HL-60 (cell line): ENCODE data around the gene ANKRD44.

Experiments used
- DNase-seq, 2 experiments: peaks; one replicate each; pipeline ENCODE4 v3.0.0-alpha.2; 2010 to 2020; ENCODE audit warnings: low read depth in 1 of 2, low spot score in 1 of 2
- H3K27ac ChIP-seq: fragments of 250-450 bp; sonication (Bioruptor Pico); replicated peaks from 2 replicates; pipeline ENCODE4 v1.5.1; 2020; ENCODE audit warnings: mild to moderate bottlenecking, moderate library complexity
- H3K27me3 ChIP-seq: fragments of 250-450 bp; sonication (Bioruptor Pico); 2 replicates; pipeline ENCODE4 v1.5.1; 2021; ENCODE audit warnings: mild to moderate bottlenecking, moderate library complexity; ENCODE audit not compliant: insufficient read depth, poor library complexity, severe bottlenecking
- H3K4me3 ChIP-seq: replicated peaks from 2 replicates; pipeline ENCODE4 v1.5.1; 2011; ENCODE audit warnings: mild to moderate bottlenecking, control low read depth, low read length; ENCODE audit not compliant: insufficient read depth
- GABPA ChIP-seq: IDR thresholded peaks from 2 replicates; pipeline ENCODE4 v1.6.1; 2012; ENCODE audit warnings: low read depth
- POLR2AphosphoS5 ChIP-seq: IDR thresholded peaks from 2 replicates; pipeline ENCODE4 v1.6.1; 2012; ENCODE audit warnings: low read depth
- SPI1 ChIP-seq: IDR thresholded peaks from 2 replicates; pipeline ENCODE4 v1.6.1; 2012; ENCODE audit warnings: low read depth, mild to moderate bottlenecking, borderline replicate concordance
- TF ChIP-seq, protein P1 (sequence below): IDR thresholded peaks from one replicate; pipeline ENCODE4 v1.5.1; 2011; ENCODE audit warnings: low read length, control low read depth, inconsistent platforms; ENCODE audit not compliant: insufficient read depth
- TF ChIP-seq, protein P2 (sequence below): IDR thresholded peaks from 2 replicates; pipeline ENCODE4 v1.6.1; 2012; ENCODE audit warnings: low read depth; ENCODE audit not compliant: insufficient replicate concordance

The ANKRD44 gene

DNA sequence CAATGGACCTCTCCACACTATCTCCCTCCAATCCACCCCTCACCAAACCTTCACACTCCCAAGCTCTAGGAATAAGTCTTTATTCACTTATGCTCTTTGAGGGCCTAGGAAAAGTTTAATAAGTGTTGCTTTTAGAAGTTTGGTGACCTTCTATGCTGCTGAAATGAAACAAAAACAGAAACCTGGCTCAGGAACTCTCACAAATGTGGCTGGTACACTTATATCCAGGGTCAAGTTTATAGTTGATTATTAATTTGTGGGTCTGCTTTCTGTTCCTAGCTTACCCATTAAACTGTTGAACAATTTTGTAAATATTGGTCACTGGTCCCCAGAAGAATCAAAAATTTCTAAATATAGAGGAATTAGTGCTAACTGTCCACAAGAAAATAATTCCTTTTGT is 14.2 kb upstream of the ANKRD44 start:
- DNase-seq = no peak
- Histone ChIP-seq H3K27me3 (no peaks in the 10 kb centered on the region), H3K4me3 (no peak overlapping the region), H3K27ac (no peak overlapping the region)
- TF ChIP-seq SPI1 = no peak
- no peak for TF ChIP-seq GABPA
- TF ChIP-seq POLR2AphosphoS5 = no peak
- TF ChIP-seq, protein P1, sequence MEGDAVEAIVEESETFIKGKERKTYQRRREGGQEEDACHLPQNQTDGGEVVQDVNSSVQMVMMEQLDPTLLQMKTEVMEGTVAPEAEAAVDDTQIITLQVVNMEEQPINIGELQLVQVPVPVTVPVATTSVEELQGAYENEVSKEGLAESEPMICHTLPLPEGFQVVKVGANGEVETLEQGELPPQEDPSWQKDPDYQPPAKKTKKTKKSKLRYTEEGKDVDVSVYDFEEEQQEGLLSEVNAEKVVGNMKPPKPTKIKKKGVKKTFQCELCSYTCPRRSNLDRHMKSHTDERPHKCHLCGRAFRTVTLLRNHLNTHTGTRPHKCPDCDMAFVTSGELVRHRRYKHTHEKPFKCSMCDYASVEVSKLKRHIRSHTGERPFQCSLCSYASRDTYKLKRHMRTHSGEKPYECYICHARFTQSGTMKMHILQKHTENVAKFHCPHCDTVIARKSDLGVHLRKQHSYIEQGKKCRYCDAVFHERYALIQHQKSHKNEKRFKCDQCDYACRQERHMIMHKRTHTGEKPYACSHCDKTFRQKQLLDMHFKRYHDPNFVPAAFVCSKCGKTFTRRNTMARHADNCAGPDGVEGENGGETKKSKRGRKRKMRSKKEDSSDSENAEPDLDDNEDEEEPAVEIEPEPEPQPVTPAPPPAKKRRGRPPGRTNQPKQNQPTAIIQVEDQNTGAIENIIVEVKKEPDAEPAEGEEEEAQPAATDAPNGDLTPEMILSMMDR = no peak
- TF ChIP-seq, protein P2, sequence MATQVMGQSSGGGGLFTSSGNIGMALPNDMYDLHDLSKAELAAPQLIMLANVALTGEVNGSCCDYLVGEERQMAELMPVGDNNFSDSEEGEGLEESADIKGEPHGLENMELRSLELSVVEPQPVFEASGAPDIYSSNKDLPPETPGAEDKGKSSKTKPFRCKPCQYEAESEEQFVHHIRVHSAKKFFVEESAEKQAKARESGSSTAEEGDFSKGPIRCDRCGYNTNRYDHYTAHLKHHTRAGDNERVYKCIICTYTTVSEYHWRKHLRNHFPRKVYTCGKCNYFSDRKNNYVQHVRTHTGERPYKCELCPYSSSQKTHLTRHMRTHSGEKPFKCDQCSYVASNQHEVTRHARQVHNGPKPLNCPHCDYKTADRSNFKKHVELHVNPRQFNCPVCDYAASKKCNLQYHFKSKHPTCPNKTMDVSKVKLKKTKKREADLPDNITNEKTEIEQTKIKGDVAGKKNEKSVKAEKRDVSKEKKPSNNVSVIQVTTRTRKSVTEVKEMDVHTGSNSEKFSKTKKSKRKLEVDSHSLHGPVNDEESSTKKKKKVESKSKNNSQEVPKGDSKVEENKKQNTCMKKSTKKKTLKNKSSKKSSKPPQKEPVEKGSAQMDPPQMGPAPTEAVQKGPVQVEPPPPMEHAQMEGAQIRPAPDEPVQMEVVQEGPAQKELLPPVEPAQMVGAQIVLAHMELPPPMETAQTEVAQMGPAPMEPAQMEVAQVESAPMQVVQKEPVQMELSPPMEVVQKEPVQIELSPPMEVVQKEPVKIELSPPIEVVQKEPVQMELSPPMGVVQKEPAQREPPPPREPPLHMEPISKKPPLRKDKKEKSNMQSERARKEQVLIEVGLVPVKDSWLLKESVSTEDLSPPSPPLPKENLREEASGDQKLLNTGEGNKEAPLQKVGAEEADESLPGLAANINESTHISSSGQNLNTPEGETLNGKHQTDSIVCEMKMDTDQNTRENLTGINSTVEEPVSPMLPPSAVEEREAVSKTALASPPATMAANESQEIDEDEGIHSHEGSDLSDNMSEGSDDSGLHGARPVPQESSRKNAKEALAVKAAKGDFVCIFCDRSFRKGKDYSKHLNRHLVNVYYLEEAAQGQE = no peak

DNA sequence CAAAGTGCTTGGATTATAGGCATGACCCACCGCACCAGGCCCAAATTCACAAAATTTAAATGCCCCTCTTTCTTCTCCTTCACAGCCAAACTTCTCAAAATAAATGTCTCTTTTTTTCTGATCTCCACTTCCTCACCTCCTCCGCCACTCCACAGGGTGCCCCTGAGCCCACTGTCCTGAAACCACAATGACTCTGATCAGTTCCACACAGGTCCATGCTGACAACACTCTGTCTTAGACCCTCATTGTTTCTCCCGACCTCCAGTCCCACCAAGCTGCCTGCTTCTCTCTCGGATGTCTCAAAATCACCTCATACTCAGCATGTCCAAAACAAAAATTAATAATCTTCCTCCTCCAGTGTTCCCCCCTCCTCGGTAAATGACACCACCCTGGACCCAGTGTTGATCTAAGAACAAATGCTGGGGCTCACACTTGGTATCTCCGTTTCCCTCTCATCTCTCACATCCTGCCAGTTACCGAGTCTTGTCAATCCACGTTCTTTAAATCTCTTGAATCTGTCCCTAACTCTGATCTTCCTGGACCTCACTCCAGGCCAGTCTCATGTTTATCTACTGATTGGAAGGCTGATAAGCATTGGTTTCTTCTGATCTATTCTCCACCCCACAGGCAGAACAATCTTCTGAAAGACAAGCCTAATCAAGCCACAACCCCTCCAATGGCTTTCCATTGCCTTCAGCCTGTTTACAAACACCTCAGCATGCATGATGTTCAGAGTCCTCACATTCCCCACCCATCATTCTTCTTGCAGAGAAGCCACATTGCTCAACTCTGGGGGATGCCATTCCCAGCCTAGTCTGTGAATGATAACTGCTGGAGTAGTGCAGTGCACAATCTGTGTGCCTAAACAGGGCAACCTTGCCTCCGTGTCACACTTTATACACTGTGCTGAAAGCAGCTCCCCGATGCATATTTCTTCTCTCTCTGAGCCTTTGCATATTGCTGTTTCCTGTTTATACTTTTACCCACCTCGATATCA is 12.4 kb upstream of the ANKRD44 start:
- no peak overlapping the region for H3K27ac ChIP-seq
- DNase-seq = no peak
- TF ChIP-seq, protein P1 = no peak
- TF ChIP-seq POLR2AphosphoS5 = no peak
- TF ChIP-seq, protein P2 = no peak
- no peak for TF ChIP-seq SPI1
- no peak for TF ChIP-seq GABPA
- no peak overlapping the region for H3K4me3 ChIP-seq
- no peaks in the 10 kb centered on the region for H3K27me3 ChIP-seq

DNA sequence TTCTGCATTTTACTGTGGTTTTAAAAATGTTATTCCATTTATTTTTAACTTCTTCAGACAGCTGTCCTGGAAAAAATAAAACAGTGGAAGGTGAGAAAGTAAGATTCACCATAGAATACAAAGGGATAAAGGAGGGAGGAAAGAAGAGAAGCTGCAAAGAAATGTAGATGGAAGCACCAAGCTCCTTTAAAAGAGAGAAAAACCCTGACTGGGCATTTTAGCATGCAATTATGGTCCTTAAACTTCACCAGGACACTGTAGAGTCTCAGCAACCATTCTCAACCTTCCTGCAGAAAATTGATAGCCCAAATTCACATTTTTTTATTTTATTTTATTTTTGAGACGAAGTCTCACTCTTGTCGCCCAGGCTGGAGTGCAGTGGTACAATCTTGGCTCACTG is 11.6 kb upstream of the ANKRD44 start:
- TF ChIP-seq, protein P1 = no peak
- TF ChIP-seq, protein P2 = no peak
- TF ChIP-seq POLR2AphosphoS5 (no peak), SPI1 (no peak), GABPA (no peak)
- H3K4me3 ChIP-seq = no peak overlapping the region
- H3K27me3 ChIP-seq = no peaks in the 10 kb centered on the region
- no peak for DNase-seq
- H3K27ac ChIP-seq = no peak overlapping the region
